Measurements from ENCODE around the gene BGN.

Gene BGN

GRCh38 chrX:153494541-153495361, at the start of gene BGN:
BGN (plus strand) TSS chrX:153494980; CDS start chrX:153504632, 9,652 bp downstream.
- peak; percentile 44 for TF ChIP-seq CTCF (IDR thresholded peaks at IDR 0.05; ENCODE audit: low read depth, low read length)
- no peak for DNase-seq (ENCODE audit: extremely low read depth, low read depth)

- no peak for DNase-seq (ENCODE audit: extremely low read depth, low read depth)
- TF ChIP-seq CTCF (IDR thresholded peaks at IDR 0.05; ENCODE audit: low read depth, low read length) = no peak
Observed at GRCh38 chrX:153445106-153445855, 49.5 kb upstream of the BGN start.

DNA sequence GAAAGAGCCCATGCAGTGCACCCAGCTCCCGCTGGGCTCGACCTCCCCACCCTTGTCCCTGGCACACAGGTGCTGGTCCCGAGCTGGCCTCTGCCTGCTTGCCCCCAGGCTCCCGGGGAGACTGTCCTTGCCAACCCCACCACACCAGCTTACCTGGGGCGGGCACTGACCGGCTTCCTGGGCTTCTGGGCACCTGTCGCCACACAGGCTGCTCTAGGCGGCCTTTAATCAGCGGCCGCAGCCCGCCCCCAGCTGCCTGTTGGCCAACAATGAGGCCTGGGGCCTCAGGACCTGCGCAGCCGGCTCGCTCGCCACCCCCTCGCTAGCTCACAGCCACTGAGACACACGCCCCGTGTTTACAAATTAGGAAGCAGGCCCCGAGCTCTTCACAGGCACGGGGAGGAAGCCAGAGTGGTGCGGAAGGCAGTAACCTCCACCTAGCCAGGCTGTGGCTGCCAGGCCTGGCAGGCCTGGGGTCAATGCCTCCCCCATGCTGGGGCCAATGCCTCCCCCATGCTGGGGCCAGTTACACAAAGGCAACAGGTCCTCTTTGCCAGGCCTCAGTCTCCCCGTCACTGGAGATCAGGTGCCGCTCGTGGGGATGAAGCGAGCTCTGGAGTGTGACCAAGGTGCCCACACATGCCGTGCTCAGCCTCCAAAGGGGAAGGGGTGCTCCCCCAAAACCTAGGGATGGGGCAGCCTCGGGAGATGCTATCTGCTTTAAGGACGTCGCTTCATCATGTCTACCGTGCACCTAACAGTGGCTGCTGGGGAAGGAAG, 48.7 kb upstream of the BGN start, which contains the start of gene TREX2:
Gene TREX2 (minus strand): TSS at position 201 of the 780 bp plus-strand sequence. CDS start 626 bp downstream, outside the sequence.
- no peak for TF ChIP-seq CTCF (IDR thresholded peaks at IDR 0.05; ENCODE audit: low read depth, low read length)
- DNase-seq (ENCODE audit: extremely low read depth, low read depth) = no peak

- DNase-seq (ENCODE audit: extremely low read depth, low read depth) = no peak
- no peak for TF ChIP-seq CTCF (IDR thresholded peaks at IDR 0.05; ENCODE audit: low read depth, low read length)
Observed at GRCh38 chrX:153446636-153446936, 48.2 kb upstream of the BGN start.

GRCh38 chrX:153446950-153447580, 47.7 kb upstream of the BGN start:
- TF ChIP-seq CTCF (IDR thresholded peaks at IDR 0.05; ENCODE audit: low read depth, low read length) = no peak
- no peak for DNase-seq (ENCODE audit: extremely low read depth, low read depth)

DNA sequence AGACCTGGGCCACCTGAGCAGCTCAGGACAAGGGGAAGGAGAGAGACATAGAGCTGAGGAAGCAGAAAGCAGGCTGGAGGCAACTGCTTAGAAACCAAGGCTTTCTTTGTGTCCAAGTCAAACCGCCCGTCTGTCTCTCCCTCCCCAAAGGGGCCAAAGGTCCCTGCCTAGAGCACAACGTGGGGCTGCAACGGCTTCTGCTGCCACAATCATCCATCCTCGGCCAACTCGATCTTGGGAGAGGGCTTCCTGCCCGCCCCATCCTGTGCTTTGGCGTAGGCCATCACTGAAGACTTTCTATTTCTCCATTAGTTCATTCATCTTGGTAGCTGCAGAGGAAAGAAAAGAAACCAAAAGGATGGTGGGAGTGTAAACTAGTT, 47.2 kb upstream of the BGN start:
- DNase-seq (ENCODE audit: extremely low read depth, low read depth) = no peak
- no peak for TF ChIP-seq CTCF (IDR thresholded peaks at IDR 0.05; ENCODE audit: low read depth, low read length)

All from AG09319 (cell line).